UCSD-AML1 (cell line): ENCODE measurements around the gene KCNA4.
"Not testable (repeated sequence)": the region's sequence is repeated elsewhere in the genome, so short reads cannot be mapped to it uniquely, and the experiment has no call there.

Experiments used
- DNase-seq: peaks from one replicate; lab custom pipeline; 2025; ENCODE audit not compliant: unreplicated experiment; lab: John Stamatoyannopoulos, UW

KCNA4 gene

GRCh38 chr11:30000986-30001750, 15.7 kb downstream of the KCNA4 start:
- no peak for DNase-seq

- no peak for DNase-seq
Observed at GRCh38 chr11:29996016-29996415, 20.8 kb downstream of the KCNA4 start.

- no peak for DNase-seq
Observed at GRCh38 chr11:29989174-29989970, 27.5 kb downstream of the KCNA4 start.

GRCh38 chr11:29985248-29985647, 31.6 kb downstream of the KCNA4 start:
- DNase-seq: no peak

GRCh38 chr11:29984544-29984943, 32.3 kb downstream of the KCNA4 start:
- DNase-seq: no peak

- no peak for DNase-seq
Observed at GRCh38 chr11:29978549-29978948, 38.3 kb downstream of the KCNA4 start.

GRCh38 chr11:29975580-29975979, 41.2 kb downstream of the KCNA4 start:
- DNase-seq: not testable (repeated sequence)

- no peak for DNase-seq
Observed at GRCh38 chr11:29963796-29964195, 53.0 kb downstream of the KCNA4 start.

GRCh38 chr11:29963036-29963435, 53.8 kb downstream of the KCNA4 start:
- DNase-seq: no peak

- DNase-seq: no peak
Observed at GRCh38 chr11:29962243-29962642, 54.6 kb downstream of the KCNA4 start.
